Endodermal cell (in vitro differentiated cells): ENCODE results near the gene ASIC4. TPM values are rescaled to one million over a fixed set of nuclear protein-coding genes. Genes with fewer than 3 reads are reported as not detected.

Experiments used
- DNase-seq: peaks from one replicate; pipeline ENCODE4 v3.0.0-alpha.2; 2017
- H3K27ac ChIP-seq: 2 replicates; pipeline ENCODE4 v1.5.1; 2013; ENCODE audit warnings: mild to moderate bottlenecking, low read depth, low read length, moderate library complexity
- H3K27me3 ChIP-seq: 2 replicates; pipeline ENCODE4 v1.6.1; 2013; ENCODE audit warnings: mild to moderate bottlenecking, low read length, moderate library complexity; ENCODE audit not compliant: insufficient read depth, control insufficient read depth, poor library complexity, severe bottlenecking
- H3K36me3 ChIP-seq: 2 replicates; pipeline ENCODE4 v1.7.0; 2013; ENCODE audit warnings: mild to moderate bottlenecking, low read length, moderate library complexity; ENCODE audit not compliant: control insufficient read depth, insufficient read depth
- H3K4me1 ChIP-seq: one replicate; pipeline ENCODE4 v1.7.0; 2013; ENCODE audit warnings: low read length; ENCODE audit not compliant: control insufficient read depth, insufficient read depth
- H3K4me3 ChIP-seq: 2 replicates; pipeline ENCODE4 v1.5.1; 2013; ENCODE audit warnings: mild to moderate bottlenecking, low read length, moderate library complexity
- H3K9ac ChIP-seq: 2 replicates; pipeline ENCODE4 v1.6.1; 2013; ENCODE audit warnings: mild to moderate bottlenecking, low read length, moderate library complexity; ENCODE audit not compliant: poor library complexity, severe bottlenecking; ENCODE audit errors: extremely low read depth
- H3K9me3 ChIP-seq: 2 replicates; pipeline ENCODE4 v1.6.1; 2013; ENCODE audit warnings: mild to moderate bottlenecking, low read length, moderate library complexity; ENCODE audit not compliant: control insufficient read depth
- H3K27ac Mint-ChIP-seq: 2 replicates; pipeline ENCODE4 v1.8.0; 2020; ENCODE audit warnings: mixed read lengths
- H3K27me3 Mint-ChIP-seq: 2 replicates; pipeline ENCODE4 v1.8.0; 2021; ENCODE audit warnings: mild to moderate bottlenecking, mixed read lengths; ENCODE audit not compliant: insufficient read depth
- H3K36me3 Mint-ChIP-seq: 2 replicates; pipeline ENCODE4 v1.8.0; 2020; ENCODE audit warnings: low read depth, mixed read lengths
- H3K4me1 Mint-ChIP-seq: 2 replicates; pipeline ENCODE4 v1.8.0; 2020; ENCODE audit warnings: mixed read lengths
- H3K4me3 Mint-ChIP-seq: 2 replicates; pipeline ENCODE4 v1.8.0; 2020; ENCODE audit warnings: mild to moderate bottlenecking, moderate library complexity, mixed read lengths
- H3K9me3 Mint-ChIP-seq: 2 replicates; pipeline ENCODE4 v1.8.0; 2020; ENCODE audit warnings: mild to moderate bottlenecking, mixed read lengths
- WGBS, 2 experiments: methylation state at CpG; one replicate each; pipeline versions ENCODE4 v1.1.5 to v1.1.7; 2013; ENCODE audit warnings: missing lambda C conversion rate in 2 of 2, mixed read lengths in 1 of 2; ENCODE audit not compliant: insufficient coverage in 1 of 2, insufficient read length in 1 of 2; 5-methylcytosine and 5-hydroxymethylcytosine counted together
- total RNA-seq, 2 donors: library from RNA; stranded (reverse); fragmentation: NEBNext Ultra II Directional in 1 of 2; extraction: Animal tissue kit (Norgen Biotek cat#: 25700) in 1 of 2; gene quantifications; 2 replicates in 1 of 2; 3 replicates in 1 of 2; pipeline ENCODE4 v1.2.1, GENCODE V29; 2021
- TF ChIP-seq, protein P1 (sequence below): fragments of 200-600 bp; sonication (generic); conservative IDR thresholded peaks from 2 replicates; pipeline ENCODE4 v1.5.0; 2021; ENCODE audit warnings: antibody characterized with exemption, mild to moderate bottlenecking

ASIC4 gene
- total RNA-seq, 2 donors from 2014 or later = 0.29 to 1.00 TPM

DNA sequence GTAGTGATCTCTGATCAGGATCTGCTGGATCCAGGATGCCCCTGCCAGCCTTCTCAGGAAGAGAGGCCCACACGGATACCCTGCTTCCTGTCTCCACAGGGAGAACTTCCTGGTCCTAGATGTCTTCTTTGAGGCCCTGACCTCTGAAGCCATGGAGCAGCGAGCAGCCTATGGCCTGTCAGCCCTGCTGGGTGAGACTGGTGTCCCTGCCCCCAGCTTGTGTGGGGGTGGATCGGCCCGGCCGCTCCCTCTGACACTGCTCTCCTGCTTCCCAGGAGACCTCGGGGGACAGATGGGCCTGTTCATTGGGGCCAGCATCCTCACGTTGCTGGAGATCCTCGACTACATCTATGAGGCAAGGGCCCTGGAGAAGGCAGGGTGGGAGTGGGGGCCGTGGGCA, 22.7 kb downstream of the ASIC4 start:
- 88 to 91% methylated on average over 6 to 9 of the region's 9 CpGs for WGBS, 2 experiments
- H3K27ac Mint-ChIP-seq = peak overlapping the region; percentile 48

GRCh38 chr2:219537657-219538488, 23.6 kb downstream of the ASIC4 start:
- Mint-ChIP-seq H3K36me3 (peaks cover 20% of the 10 kb centered on the region), H3K4me1 (peaks cover 19% of the 10 kb centered on the region), H3K4me3 (no peak overlapping the region), H3K27ac (no peak overlapping the region), H3K27me3 (peaks cover 8% of the 10 kb centered on the region), H3K9me3 (no peaks in the 10 kb centered on the region)
- no peak overlapping the region for H3K4me3 ChIP-seq
- H3K4me1 ChIP-seq = peaks cover 8% of the 10 kb centered on the region
- H3K9me3 ChIP-seq = no peaks in the 10 kb centered on the region
- TF ChIP-seq, protein P1, sequence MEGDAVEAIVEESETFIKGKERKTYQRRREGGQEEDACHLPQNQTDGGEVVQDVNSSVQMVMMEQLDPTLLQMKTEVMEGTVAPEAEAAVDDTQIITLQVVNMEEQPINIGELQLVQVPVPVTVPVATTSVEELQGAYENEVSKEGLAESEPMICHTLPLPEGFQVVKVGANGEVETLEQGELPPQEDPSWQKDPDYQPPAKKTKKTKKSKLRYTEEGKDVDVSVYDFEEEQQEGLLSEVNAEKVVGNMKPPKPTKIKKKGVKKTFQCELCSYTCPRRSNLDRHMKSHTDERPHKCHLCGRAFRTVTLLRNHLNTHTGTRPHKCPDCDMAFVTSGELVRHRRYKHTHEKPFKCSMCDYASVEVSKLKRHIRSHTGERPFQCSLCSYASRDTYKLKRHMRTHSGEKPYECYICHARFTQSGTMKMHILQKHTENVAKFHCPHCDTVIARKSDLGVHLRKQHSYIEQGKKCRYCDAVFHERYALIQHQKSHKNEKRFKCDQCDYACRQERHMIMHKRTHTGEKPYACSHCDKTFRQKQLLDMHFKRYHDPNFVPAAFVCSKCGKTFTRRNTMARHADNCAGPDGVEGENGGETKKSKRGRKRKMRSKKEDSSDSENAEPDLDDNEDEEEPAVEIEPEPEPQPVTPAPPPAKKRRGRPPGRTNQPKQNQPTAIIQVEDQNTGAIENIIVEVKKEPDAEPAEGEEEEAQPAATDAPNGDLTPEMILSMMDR = peak; percentile 40
- peaks cover 19% of the 10 kb centered on the region for H3K36me3 ChIP-seq
- peak; percentile 79 for DNase-seq
- H3K27me3 ChIP-seq = no peaks in the 10 kb centered on the region
- WGBS, 2 experiments = 70 to 76% methylated on average over 6 to 14 of the region's 15 CpGs
- no peak overlapping the region for H3K9ac ChIP-seq
- no peak overlapping the region for H3K27ac ChIP-seq

More for the DNA sequence above, 22.7 kb downstream of the ASIC4 start:
- Mint-ChIP-seq H3K4me1 (peaks cover 12% of the 10 kb centered on the region), H3K27me3 (peaks cover 15% of the 10 kb centered on the region), H3K36me3 (peaks cover 20% of the 10 kb centered on the region), H3K4me3 (no peak overlapping the region), H3K9me3 (no peaks in the 10 kb centered on the region)
- TF ChIP-seq, protein P1 = no peak
- Histone ChIP-seq H3K27me3 (peaks cover 2% of the 10 kb centered on the region), H3K9me3 (no peaks in the 10 kb centered on the region), H3K4me1 (peaks cover 8% of the 10 kb centered on the region), H3K27ac (no peak overlapping the region), H3K36me3 (peaks cover 19% of the 10 kb centered on the region), H3K4me3 (no peak overlapping the region), H3K9ac (no peak overlapping the region)
- DNase-seq = no peak

DNA sequence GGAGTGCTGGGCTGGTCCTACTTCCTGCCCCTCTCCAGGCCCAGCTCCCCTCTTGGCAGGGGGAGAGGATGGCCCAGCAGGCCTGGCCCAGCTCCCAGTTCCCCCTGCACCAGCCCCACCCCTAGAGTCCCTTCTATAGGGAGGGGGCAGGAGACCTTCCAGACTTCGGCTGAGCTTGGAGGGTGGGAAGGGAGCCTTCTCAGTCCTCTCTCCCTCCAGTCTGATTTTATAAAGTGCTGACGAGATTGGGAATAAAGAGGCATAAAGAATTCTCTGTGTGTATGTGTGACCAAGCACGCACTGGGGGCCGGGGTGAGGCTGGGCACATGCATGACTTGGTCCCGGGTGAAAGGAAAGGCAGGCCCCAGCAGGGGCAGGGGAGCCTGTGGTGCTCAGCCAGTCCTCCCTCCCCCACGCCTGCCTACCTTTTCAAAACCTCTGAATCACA, 24.2 kb downstream of the ASIC4 start:
- Histone ChIP-seq H3K9me3 (no peaks in the 10 kb centered on the region), H3K27me3 (no peaks in the 10 kb centered on the region), H3K9ac (no peak overlapping the region), H3K27ac (no peak overlapping the region), H3K36me3 (peaks cover 19% of the 10 kb centered on the region), H3K4me1 (peaks cover 8% of the 10 kb centered on the region), H3K4me3 (no peak overlapping the region)
- Mint-ChIP-seq H3K4me1 (peaks cover 19% of the 10 kb centered on the region), H3K36me3 (peaks cover 20% of the 10 kb centered on the region), H3K4me3 (no peak overlapping the region), H3K27ac (no peak overlapping the region), H3K9me3 (no peaks in the 10 kb centered on the region), H3K27me3 (peaks cover 2% of the 10 kb centered on the region)
- WGBS, 2 experiments = 62 to 86% methylated on average over 4 to 6 of the region's 6 CpGs
- no peak for DNase-seq
- TF ChIP-seq, protein P1 = no peak
